ENCODE measurements around the gene HBS1L. TPM values are rescaled to one million over a fixed set of nuclear protein-coding genes. Genes with fewer than 3 reads are reported as not detected.

Gene HBS1L
- total and polyA plus RNA-seq, 2 experiments from 2014 or later: 57.8 to 98.9 TPM

GRCh38 chr6:134911547-134911946 lies 143.1 kb downstream of the HBS1L start:
- Histone ChIP-seq H3K4me3 (no peak overlapping the region), H3K9me3 (ENCODE audit: low read depth) (no peaks in the 10 kb centered on the region), H3K27ac (no peak overlapping the region), H3K27me3 (no peaks in the 10 kb centered on the region), H3K36me3 (no peaks in the 10 kb centered on the region), H3K4me1 (ENCODE audit: low read depth) (no peaks in the 10 kb centered on the region)
- TF ChIP-seq CTCF (IDR thresholded peaks at IDR 0.05; ENCODE audit: low read depth, low read length): no peak
- peak in 1 of 2 donors; percentile 50 for DNase-seq (ENCODE audit: low read depth in 1 of 2, low spot score in 1 of 2)

- TF ChIP-seq CTCF (IDR thresholded peaks at IDR 0.05; ENCODE audit: low read depth, low read length): no peak
- DNase-seq (ENCODE audit: low read depth in 1 of 2, low spot score in 1 of 2): no peak
- Histone ChIP-seq H3K4me3 (no peak overlapping the region), H3K27ac (no peak overlapping the region), H3K27me3 (no peaks in the 10 kb centered on the region), H3K4me1 (ENCODE audit: low read depth) (no peaks in the 10 kb centered on the region), H3K9me3 (ENCODE audit: low read depth) (no peaks in the 10 kb centered on the region), H3K36me3 (no peaks in the 10 kb centered on the region)
Observed at GRCh38 chr6:134910593-134910935, 144.1 kb downstream of the HBS1L start.

Other genes starting within 250 kb of the HBS1L start
- gene ALDH8A1, start 104.7 kb downstream of the HBS1L start, total RNA-seq: 2.0 and 6.3 TPM in 2 replicates
- gene ALDH8A1, start 104.7 kb downstream of the HBS1L start, polyA plus RNA-seq: 0.72 and 2.1 TPM in 2 replicates
- 0.21 and 0.56 TPM in 2 replicates for gene MYB, start 126.5 kb upstream of the HBS1L start, total RNA-seq
- 0.51 and 0.52 TPM in 2 replicates for gene MYB, start 126.5 kb upstream of the HBS1L start, polyA plus RNA-seq

Measured in cardiac muscle cell (in vitro differentiated cells and primary cell).